ENCODE measurements around the gene MZB1. TPM values are rescaled to one million over a fixed set of nuclear protein-coding genes. Genes with fewer than 3 reads are reported as not detected.

MZB1 gene
- total and polyA plus RNA-seq, 4 donors: 1.8 to 23.7 (median 1.8) TPM

DNA sequence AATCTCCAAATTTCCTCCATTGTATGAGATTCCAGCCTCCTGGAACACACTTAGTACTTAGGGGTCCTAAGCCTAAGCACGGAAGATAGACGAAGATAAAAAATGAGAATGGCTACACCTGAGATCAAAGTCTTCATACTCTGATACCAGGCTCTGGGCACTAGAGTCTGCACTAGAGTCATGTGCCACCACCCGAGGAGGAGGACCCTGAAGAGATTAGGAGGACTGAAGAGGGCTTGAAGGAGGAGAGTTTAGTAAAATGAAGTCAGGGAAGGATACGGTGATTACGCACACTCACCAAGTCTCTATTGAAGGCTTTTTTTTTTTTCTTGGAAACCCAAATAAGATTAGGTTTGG lies 14.7 kb upstream of the MZB1 start:
- no peak for DNase-seq (ENCODE audit: low spot score)
- no peaks in the 10 kb centered on the region for H3K9me3 ChIP-seq (ENCODE audit: control insufficient read depth in 4 of 4, low read length in 3 of 4)
- H3K27me3 ChIP-seq (ENCODE audit: control insufficient read depth in 4 of 4, insufficient read depth in 4 of 4, low read length in 3 of 4): no peaks in the 10 kb centered on the region
- peak overlapping the region; percentile 45 to 51 for H3K9ac ChIP-seq (ENCODE audit: low read depth in 1 of 2, low read length in 2 of 2)
- no peaks in the 10 kb centered on the region for H3K36me3 ChIP-seq (ENCODE audit: control insufficient read depth in 4 of 4, insufficient read depth in 3 of 4, low read depth in 1 of 4, low read length in 3 of 4)
- H3K27ac ChIP-seq (ENCODE audit: low read depth in 1 of 2, low read length in 2 of 2): peak overlapping the region; percentile 92 to 95
- 69% methylated on average over 5 of the region's 5 CpGs for WGBS
- H3K4me3 ChIP-seq (ENCODE audit: low read depth in 1 of 3, low read length in 3 of 3): peak overlapping the region; percentile 38 to 47 (median 40)
- peaks cover 0 to 11% (median 8%) of the 10 kb centered on the region in 4 donors for H3K4me1 ChIP-seq (ENCODE audit: control insufficient read depth in 4 of 4, insufficient read depth in 4 of 4, low read length in 3 of 4)
- TF ChIP-seq, protein P1, sequence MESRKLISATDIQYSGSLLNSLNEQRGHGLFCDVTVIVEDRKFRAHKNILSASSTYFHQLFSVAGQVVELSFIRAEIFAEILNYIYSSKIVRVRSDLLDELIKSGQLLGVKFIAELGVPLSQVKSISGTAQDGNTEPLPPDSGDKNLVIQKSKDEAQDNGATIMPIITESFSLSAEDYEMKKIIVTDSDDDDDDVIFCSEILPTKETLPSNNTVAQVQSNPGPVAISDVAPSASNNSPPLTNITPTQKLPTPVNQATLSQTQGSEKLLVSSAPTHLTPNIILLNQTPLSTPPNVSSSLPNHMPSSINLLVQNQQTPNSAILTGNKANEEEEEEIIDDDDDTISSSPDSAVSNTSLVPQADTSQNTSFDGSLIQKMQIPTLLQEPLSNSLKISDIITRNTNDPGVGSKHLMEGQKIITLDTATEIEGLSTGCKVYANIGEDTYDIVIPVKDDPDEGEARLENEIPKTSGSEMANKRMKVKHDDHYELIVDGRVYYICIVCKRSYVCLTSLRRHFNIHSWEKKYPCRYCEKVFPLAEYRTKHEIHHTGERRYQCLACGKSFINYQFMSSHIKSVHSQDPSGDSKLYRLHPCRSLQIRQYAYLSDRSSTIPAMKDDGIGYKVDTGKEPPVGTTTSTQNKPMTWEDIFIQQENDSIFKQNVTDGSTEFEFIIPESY (IDR thresholded peaks at IDR 0.05): no peak
- TF ChIP-seq EGR1 (IDR thresholded peaks at IDR 0.05; ENCODE audit: low read depth in 2 of 2) (no peak), HNF4G (IDR thresholded peaks at IDR 0.05) (no peak), RAD21 (IDR thresholded peaks at IDR 0.05) (no peak), FOXA2 (IDR thresholded peaks at IDR 0.05) (no peak)

DNA sequence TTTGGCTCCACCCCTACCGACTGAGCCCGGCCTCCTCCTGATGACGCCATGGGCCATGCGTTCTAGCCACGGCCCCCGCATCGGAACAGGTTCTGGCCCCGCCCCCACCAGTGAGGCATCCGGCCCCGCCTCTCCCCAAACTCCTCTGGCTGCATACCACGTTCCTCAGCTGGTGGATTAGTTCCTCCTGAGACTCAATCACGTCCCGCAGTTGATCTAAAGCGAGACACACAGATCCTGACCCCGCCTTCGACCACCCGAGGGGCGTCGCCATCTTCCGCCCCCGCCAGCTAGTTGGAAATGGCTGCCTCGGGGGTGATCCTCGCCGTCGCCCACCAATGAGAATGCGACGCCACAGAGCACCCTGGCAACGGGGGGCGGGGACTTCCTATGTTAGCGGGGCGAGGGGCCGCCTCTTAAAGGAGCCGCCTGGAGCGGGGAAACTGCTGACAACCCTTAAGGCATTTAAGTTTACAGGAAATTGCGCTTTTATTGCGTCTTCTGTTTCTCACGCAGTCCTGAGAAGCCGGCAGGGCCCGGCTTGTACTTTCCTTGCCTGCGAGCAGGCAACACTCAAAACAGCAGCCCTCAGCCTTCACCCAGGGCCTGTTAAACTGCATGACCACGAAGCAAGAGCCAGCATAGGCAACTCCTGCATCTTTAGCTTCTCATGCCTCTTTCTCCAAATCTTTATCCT lies 14.2 kb upstream of the MZB1 start, which contains the start of gene SPATA24:
Gene SPATA24, minus strand, starts transcription at position 303 of the 697 bp plus-strand sequence. Its CDS starts 29 bp downstream, at position 274.
- WGBS: 1% methylated on average over 41 of the region's 41 CpGs
- H3K4me3 ChIP-seq (ENCODE audit: low read depth in 1 of 3, low read length in 3 of 3): peak within 1 kb of the TSS; percentile 40 to 89 (median 74)
- peaks cover 0 to 11% (median 8%) of the 10 kb centered on the region in 4 donors for H3K4me1 ChIP-seq (ENCODE audit: control insufficient read depth in 4 of 4, insufficient read depth in 4 of 4, low read length in 3 of 4)
- peak within 1 kb of the TSS; percentile 45 to 56 for H3K9ac ChIP-seq (ENCODE audit: low read depth in 1 of 2, low read length in 2 of 2)
- no peaks in the 10 kb centered on the region for H3K36me3 ChIP-seq (ENCODE audit: control insufficient read depth in 4 of 4, insufficient read depth in 3 of 4, low read depth in 1 of 4, low read length in 3 of 4)
- H3K9me3 ChIP-seq (ENCODE audit: control insufficient read depth in 4 of 4, low read length in 3 of 4): no peaks in the 10 kb centered on the region
- H3K27me3 ChIP-seq (ENCODE audit: control insufficient read depth in 4 of 4, insufficient read depth in 4 of 4, low read length in 3 of 4): no peaks in the 10 kb centered on the region
- H3K27ac ChIP-seq (ENCODE audit: low read depth in 1 of 2, low read length in 2 of 2): peak within 1 kb of the TSS; percentile 92 to 95
- no peak for TF ChIP-seq FOXA2 (IDR thresholded peaks at IDR 0.05)
- TF ChIP-seq EGR1 (IDR thresholded peaks at IDR 0.05; ENCODE audit: low read depth in 2 of 2): peak; percentile 98 to 99
- TF ChIP-seq, protein P2, sequence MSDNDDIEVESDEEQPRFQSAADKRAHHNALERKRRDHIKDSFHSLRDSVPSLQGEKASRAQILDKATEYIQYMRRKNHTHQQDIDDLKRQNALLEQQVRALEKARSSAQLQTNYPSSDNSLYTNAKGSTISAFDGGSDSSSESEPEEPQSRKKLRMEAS (IDR thresholded peaks at IDR 0.05): peak; percentile 90
- TF ChIP-seq TAF1 (conservative IDR thresholded peaks at IDR 0.05): no peak
- TF ChIP-seq JUND (IDR thresholded peaks at IDR 0.05): no peak
- peak; percentile 57 for TF ChIP-seq NR2F2 (IDR thresholded peaks at IDR 0.05)
- TF ChIP-seq, protein P3, sequence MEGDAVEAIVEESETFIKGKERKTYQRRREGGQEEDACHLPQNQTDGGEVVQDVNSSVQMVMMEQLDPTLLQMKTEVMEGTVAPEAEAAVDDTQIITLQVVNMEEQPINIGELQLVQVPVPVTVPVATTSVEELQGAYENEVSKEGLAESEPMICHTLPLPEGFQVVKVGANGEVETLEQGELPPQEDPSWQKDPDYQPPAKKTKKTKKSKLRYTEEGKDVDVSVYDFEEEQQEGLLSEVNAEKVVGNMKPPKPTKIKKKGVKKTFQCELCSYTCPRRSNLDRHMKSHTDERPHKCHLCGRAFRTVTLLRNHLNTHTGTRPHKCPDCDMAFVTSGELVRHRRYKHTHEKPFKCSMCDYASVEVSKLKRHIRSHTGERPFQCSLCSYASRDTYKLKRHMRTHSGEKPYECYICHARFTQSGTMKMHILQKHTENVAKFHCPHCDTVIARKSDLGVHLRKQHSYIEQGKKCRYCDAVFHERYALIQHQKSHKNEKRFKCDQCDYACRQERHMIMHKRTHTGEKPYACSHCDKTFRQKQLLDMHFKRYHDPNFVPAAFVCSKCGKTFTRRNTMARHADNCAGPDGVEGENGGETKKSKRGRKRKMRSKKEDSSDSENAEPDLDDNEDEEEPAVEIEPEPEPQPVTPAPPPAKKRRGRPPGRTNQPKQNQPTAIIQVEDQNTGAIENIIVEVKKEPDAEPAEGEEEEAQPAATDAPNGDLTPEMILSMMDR (IDR thresholded peaks at IDR 0.05; ENCODE audit: low read depth, low read length, missing input control): no peak
- TF ChIP-seq, protein P1 (IDR thresholded peaks at IDR 0.05): no peak
- no peak for TF ChIP-seq FOXA1 (IDR thresholded peaks at IDR 0.05)
- peak in 1 of 2 donors; percentile 64 for TF ChIP-seq GABPA (IDR thresholded peaks at IDR 0.05 in 1 of 2, conservative IDR thresholded peaks at IDR 0.05 in 1 of 2)
- no peak for TF ChIP-seq HNF4G (IDR thresholded peaks at IDR 0.05)
- peak; percentile 75 for TF ChIP-seq SP1 (IDR thresholded peaks at IDR 0.05)
- TF ChIP-seq, protein P4, sequence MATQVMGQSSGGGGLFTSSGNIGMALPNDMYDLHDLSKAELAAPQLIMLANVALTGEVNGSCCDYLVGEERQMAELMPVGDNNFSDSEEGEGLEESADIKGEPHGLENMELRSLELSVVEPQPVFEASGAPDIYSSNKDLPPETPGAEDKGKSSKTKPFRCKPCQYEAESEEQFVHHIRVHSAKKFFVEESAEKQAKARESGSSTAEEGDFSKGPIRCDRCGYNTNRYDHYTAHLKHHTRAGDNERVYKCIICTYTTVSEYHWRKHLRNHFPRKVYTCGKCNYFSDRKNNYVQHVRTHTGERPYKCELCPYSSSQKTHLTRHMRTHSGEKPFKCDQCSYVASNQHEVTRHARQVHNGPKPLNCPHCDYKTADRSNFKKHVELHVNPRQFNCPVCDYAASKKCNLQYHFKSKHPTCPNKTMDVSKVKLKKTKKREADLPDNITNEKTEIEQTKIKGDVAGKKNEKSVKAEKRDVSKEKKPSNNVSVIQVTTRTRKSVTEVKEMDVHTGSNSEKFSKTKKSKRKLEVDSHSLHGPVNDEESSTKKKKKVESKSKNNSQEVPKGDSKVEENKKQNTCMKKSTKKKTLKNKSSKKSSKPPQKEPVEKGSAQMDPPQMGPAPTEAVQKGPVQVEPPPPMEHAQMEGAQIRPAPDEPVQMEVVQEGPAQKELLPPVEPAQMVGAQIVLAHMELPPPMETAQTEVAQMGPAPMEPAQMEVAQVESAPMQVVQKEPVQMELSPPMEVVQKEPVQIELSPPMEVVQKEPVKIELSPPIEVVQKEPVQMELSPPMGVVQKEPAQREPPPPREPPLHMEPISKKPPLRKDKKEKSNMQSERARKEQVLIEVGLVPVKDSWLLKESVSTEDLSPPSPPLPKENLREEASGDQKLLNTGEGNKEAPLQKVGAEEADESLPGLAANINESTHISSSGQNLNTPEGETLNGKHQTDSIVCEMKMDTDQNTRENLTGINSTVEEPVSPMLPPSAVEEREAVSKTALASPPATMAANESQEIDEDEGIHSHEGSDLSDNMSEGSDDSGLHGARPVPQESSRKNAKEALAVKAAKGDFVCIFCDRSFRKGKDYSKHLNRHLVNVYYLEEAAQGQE (IDR thresholded peaks at IDR 0.05): peak; percentile 52
- TF ChIP-seq RXRA (IDR thresholded peaks at IDR 0.05): peak; percentile 32 to 62
- TF ChIP-seq RAD21 (IDR thresholded peaks at IDR 0.05): no peak
- TF ChIP-seq HNF4A (conservative IDR thresholded peaks at IDR 0.05): no peak
- peak; percentile 98 for TF ChIP-seq YY1 (IDR thresholded peaks at IDR 0.05)
- TF ChIP-seq, protein P5, sequence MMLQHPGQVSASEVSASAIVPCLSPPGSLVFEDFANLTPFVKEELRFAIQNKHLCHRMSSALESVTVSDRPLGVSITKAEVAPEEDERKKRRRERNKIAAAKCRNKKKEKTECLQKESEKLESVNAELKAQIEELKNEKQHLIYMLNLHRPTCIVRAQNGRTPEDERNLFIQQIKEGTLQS (IDR thresholded peaks at IDR 0.05): peak; percentile 56
- DNase-seq (ENCODE audit: low spot score): peak; percentile 94
